Breast epithelium (tissue), 4 donors: Measurements from ENCODE around the gene KIAA0513. TPM values are rescaled to one million over a fixed set of nuclear protein-coding genes. Genes with fewer than 3 reads are reported as not detected.

Experiments
- DNase-seq, 2 donors: peaks; one replicate each; pipeline ENCODE4 v3.0.0-alpha.2; 2019; ENCODE audit warnings: low spot score in 2 of 2
- H3K27ac ChIP-seq, 2 donors: fragments of 200-600 bp; sonication (generic) in 1 of 2; one replicate each; pipeline ENCODE4 v1.5.1; 2016 to 2019; ENCODE audit warnings: mild to moderate bottlenecking in 1 of 2
- H3K27me3 ChIP-seq, 2 donors: fragments of 200-600 bp; sonication (generic) in 1 of 2; one replicate each; pipeline versions ENCODE4 v1.5.1 to v1.6.0; 2017 to 2019; ENCODE audit warnings: control low read depth in 1 of 2, mild to moderate bottlenecking in 1 of 2
- H3K36me3 ChIP-seq: fragments of 200-600 bp; one replicate; pipeline ENCODE4 v1.5.1; 2019
- H3K4me1 ChIP-seq, 2 donors: fragments of 200-600 bp; sonication (generic); one replicate each; pipeline ENCODE4 v1.5.1; 2016 to 2019; ENCODE audit warnings: control low read depth in 1 of 2
- H3K4me3 ChIP-seq, 3 donors: fragments of 200-600 bp; sonication (generic); 1 replicate in 2 of 3; 2 replicates in 1 of 3; pipeline ENCODE4 v1.5.1; 2016 to 2019; ENCODE audit warnings: mild to moderate bottlenecking in 3 of 3, moderate library complexity in 2 of 3
- H3K9me3 ChIP-seq, 2 donors: fragments of 200-600 bp; sonication (generic) in 1 of 2; one replicate each; pipeline ENCODE4 v1.5.1; 2016 to 2019; ENCODE audit warnings: control low read depth in 1 of 2
- POLR2A ChIP-seq: fragments of 450-650 bp; IDR thresholded peaks from one replicate; pipeline ENCODE4 v1.6.1; 2016; ENCODE audit warnings: antibody characterized with exemption, mild to moderate bottlenecking, moderate library complexity
- POLR2AphosphoS5 ChIP-seq, 3 donors: sonication (generic); formaldehyde crosslinking; IDR thresholded peaks; one replicate each; pipeline ENCODE4 v1.6.1; 2017; ENCODE audit warnings: antibody characterized with exemption in 3 of 3
- intact Hi-C: fragments of 100-400 bp; cut with DNase I; formaldehyde crosslinking; loops from one replicate; pipeline ENCODE4 v1.15.1; 2023; ENCODE audit warnings: low total_unique reads
- total RNA-seq, 3 donors: library from RNA; depleted of rRNA; stranded (reverse); fragments of >200 nt; gene quantifications; one replicate each; pipeline ENCODE4 v1.1.0, GENCODE V29; 2016
- TF ChIP-seq, protein P1 (sequence below), 3 donors: fragments of 450-650 bp; IDR thresholded peaks; one replicate each; pipeline ENCODE4 v1.5.1; 2016 to 2017; ENCODE audit warnings: antibody characterized with exemption in 3 of 3, mild to moderate bottlenecking in 3 of 3, moderate library complexity in 3 of 3

The KIAA0513 gene
- total RNA-seq, 3 donors from 2014 or later: 7.6 to 16.2 (median 10.8) TPM

- peak overlapping the region; percentile 90 to 93 for H3K27ac ChIP-seq
- H3K4me3 ChIP-seq: no peak overlapping the region
- TF ChIP-seq POLR2A (no peak), POLR2AphosphoS5 (IDR thresholded peaks at IDR 0.05) (no peak)
- TF ChIP-seq, protein P1, sequence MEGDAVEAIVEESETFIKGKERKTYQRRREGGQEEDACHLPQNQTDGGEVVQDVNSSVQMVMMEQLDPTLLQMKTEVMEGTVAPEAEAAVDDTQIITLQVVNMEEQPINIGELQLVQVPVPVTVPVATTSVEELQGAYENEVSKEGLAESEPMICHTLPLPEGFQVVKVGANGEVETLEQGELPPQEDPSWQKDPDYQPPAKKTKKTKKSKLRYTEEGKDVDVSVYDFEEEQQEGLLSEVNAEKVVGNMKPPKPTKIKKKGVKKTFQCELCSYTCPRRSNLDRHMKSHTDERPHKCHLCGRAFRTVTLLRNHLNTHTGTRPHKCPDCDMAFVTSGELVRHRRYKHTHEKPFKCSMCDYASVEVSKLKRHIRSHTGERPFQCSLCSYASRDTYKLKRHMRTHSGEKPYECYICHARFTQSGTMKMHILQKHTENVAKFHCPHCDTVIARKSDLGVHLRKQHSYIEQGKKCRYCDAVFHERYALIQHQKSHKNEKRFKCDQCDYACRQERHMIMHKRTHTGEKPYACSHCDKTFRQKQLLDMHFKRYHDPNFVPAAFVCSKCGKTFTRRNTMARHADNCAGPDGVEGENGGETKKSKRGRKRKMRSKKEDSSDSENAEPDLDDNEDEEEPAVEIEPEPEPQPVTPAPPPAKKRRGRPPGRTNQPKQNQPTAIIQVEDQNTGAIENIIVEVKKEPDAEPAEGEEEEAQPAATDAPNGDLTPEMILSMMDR (IDR thresholded peaks at IDR 0.05): no peak
- intact Hi-C loops: no loop called here
- no peak for DNase-seq
- no peaks in the 10 kb centered on the region for H3K9me3 ChIP-seq
- no peaks in the 10 kb centered on the region for H3K4me1 ChIP-seq
- no peaks in the 10 kb centered on the region for H3K27me3 ChIP-seq
- peaks cover under 1% of the 10 kb centered on the region for H3K36me3 ChIP-seq
These were observed 33.7 kb upstream of the KIAA0513 start for GRCh38 chr16:84993926-84994325.

GRCh38 chr16:84995663-84996062, 31.9 kb upstream of the KIAA0513 start:
- peaks cover 0 to 4% of the 10 kb centered on the region in 2 donors for H3K4me1 ChIP-seq

GRCh38 chr16:84996365-84996764, 31.2 kb upstream of the KIAA0513 start:
- Histone ChIP-seq H3K27ac (peak overlapping the region; percentile 90 to 93), H3K36me3 (no peaks in the 10 kb centered on the region), H3K4me1 (peaks cover 4 to 6% of the 10 kb centered on the region in 2 donors), H3K9me3 (no peaks in the 10 kb centered on the region), H3K27me3 (no peaks in the 10 kb centered on the region), H3K4me3 (no peak overlapping the region)
- DNase-seq: no peak
- TF ChIP-seq POLR2A: no peak
- TF ChIP-seq POLR2AphosphoS5 (IDR thresholded peaks at IDR 0.05): no peak
- TF ChIP-seq, protein P1 (IDR thresholded peaks at IDR 0.05): no peak
- intact Hi-C loops: no loop called here

More at GRCh38 chr16:84995663-84996062, 31.9 kb upstream of the KIAA0513 start:
- H3K9me3 ChIP-seq: no peaks in the 10 kb centered on the region
- no peaks in the 10 kb centered on the region for H3K36me3 ChIP-seq
- peak overlapping the region; percentile 90 to 93 for H3K27ac ChIP-seq
- no peaks in the 10 kb centered on the region for H3K27me3 ChIP-seq
- no peak overlapping the region for H3K4me3 ChIP-seq
- TF ChIP-seq POLR2AphosphoS5 (IDR thresholded peaks at IDR 0.05) (no peak), POLR2A (no peak)
- TF ChIP-seq, protein P1 (IDR thresholded peaks at IDR 0.05): no peak
- no peak for DNase-seq
- intact Hi-C loops: no loop called here

DNA sequence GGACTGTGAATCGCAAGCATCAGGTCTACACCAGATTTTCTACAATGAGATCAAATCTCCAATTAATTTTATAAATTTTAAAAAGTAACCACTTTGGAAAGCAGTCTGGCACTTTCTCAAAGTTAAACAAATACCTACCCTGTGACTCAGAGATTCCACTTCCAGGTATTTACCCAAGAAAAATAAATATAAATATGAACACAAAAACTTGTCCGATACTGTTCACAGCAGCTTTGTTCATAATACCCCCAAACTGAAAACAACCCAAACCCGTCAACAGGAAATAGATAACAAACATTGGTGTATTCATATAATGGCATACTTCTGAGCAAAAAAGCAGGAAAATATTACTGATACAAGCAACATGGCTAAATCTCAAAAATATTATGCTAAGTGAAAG, 28.4 kb upstream of the KIAA0513 start:
- Histone ChIP-seq H3K36me3 (no peaks in the 10 kb centered on the region), H3K9me3 (no peaks in the 10 kb centered on the region), H3K27ac (peak overlapping the region; percentile 64 to 83), H3K27me3 (no peaks in the 10 kb centered on the region), H3K4me3 (no peak overlapping the region), H3K4me1 (peaks cover 4 to 6% of the 10 kb centered on the region in 2 donors)
- intact Hi-C loops: no loop called here
- no peak for TF ChIP-seq POLR2A
- TF ChIP-seq, protein P1 (IDR thresholded peaks at IDR 0.05): no peak
- TF ChIP-seq POLR2AphosphoS5 (IDR thresholded peaks at IDR 0.05): no peak
- no peak for DNase-seq

DNA sequence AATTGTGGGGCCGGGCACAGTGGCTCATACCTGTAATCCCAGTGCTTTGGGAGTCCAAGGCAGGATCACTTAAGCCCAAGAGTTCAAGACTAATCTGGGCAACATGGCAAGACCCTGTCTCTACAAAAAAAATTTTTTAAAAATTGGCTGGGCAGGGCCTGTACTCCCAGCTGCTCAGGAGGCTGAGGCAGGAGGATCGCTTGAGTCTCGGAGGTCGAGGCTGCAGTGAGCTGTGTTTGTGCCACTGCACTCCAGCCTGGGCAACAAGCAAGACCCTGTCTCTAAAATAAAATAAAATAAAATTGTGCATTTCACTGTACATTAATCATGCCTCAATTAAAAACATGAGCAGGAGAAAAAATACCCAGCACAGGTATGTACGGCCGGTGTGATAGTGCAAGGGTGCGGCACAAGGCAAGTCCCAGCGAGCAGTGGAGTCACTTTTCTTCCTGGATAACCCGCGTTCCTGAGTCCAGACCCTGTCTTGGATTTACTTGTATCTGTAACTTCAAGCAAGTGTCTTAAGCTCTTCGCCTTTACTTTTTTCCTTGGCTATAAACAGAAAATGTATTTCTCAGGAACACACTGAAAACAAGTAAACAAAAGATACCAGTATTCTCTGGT, 27.6 kb upstream of the KIAA0513 start:
- Histone ChIP-seq H3K9me3 (no peaks in the 10 kb centered on the region), H3K36me3 (no peaks in the 10 kb centered on the region), H3K4me3 (no peak overlapping the region), H3K27me3 (no peaks in the 10 kb centered on the region), H3K4me1 (peaks cover 6 to 13% of the 10 kb centered on the region in 2 donors), H3K27ac (peak overlapping the region; percentile 45 to 83)
- intact Hi-C loops: no loop called here
- DNase-seq: no peak
- TF ChIP-seq, protein P1 (IDR thresholded peaks at IDR 0.05): no peak
- TF ChIP-seq POLR2AphosphoS5 (IDR thresholded peaks at IDR 0.05): no peak
- no peak for TF ChIP-seq POLR2A
